ENCODE data around the gene CSGALNACT2. TPM values are rescaled to one million over a fixed set of nuclear protein-coding genes. Genes with fewer than 3 reads are reported as not detected.
"Not testable (repeated sequence)": the region's sequence is repeated elsewhere in the genome, so short reads cannot be mapped to it uniquely, and the experiment has no call there.

Gene CSGALNACT2
- 1.3 TPM in 2 replicates for total RNA-seq (2014; rRNA removed; shearing (Covaris generic))

GRCh38 chr10:43138021-43138756, at the start of gene CSGALNACT2:
CSGALNACT2 (plus strand) TSS chr10:43138445; CDS start chr10:43155150, 16,705 bp downstream.
- DNase-seq (ENCODE audit: low spot score): peak; percentile 81

GRCh38 chr10:43089519-43089918, 48.7 kb upstream of the CSGALNACT2 start:
- DNase-seq (ENCODE audit: low spot score): no peak

- DNase-seq (ENCODE audit: low spot score): no peak
Measured at GRCh38 chr10:43090188-43090587, 48.1 kb upstream of the CSGALNACT2 start.

GRCh38 chr10:43090664-43091063, 47.6 kb upstream of the CSGALNACT2 start:
- DNase-seq (ENCODE audit: low spot score): no peak

GRCh38 chr10:43091846-43092245, 46.4 kb upstream of the CSGALNACT2 start:
- DNase-seq (ENCODE audit: low spot score): no peak

- peak; percentile 3 for DNase-seq (ENCODE audit: low spot score)
Measured at GRCh38 chr10:43093423-43094076, 44.7 kb upstream of the CSGALNACT2 start.

- DNase-seq (ENCODE audit: low spot score): no peak
Measured at GRCh38 chr10:43094085-43094484, 44.2 kb upstream of the CSGALNACT2 start.

GRCh38 chr10:43099339-43099738, 38.9 kb upstream of the CSGALNACT2 start:
- not testable (repeated sequence) for DNase-seq (ENCODE audit: low spot score)

- DNase-seq (ENCODE audit: low spot score): no peak
Measured at GRCh38 chr10:43099928-43100327, 38.3 kb upstream of the CSGALNACT2 start.

- DNase-seq (ENCODE audit: low spot score): no peak
Measured at GRCh38 chr10:43100366-43100765, 37.9 kb upstream of the CSGALNACT2 start.

GRCh38 chr10:43102063-43102828, 36.0 kb upstream of the CSGALNACT2 start:
- no peak for DNase-seq (ENCODE audit: low spot score)

GRCh38 chr10:43105102-43105955, 32.9 kb upstream of the CSGALNACT2 start:
- peak; percentile 59 for DNase-seq (ENCODE audit: low spot score)

GRCh38 chr10:43105956-43106229, 32.4 kb upstream of the CSGALNACT2 start:
- DNase-seq (ENCODE audit: low spot score): no peak

- DNase-seq (ENCODE audit: low spot score): no peak
Measured at GRCh38 chr10:43106256-43107091, 31.8 kb upstream of the CSGALNACT2 start.

GRCh38 chr10:43108951-43109350, 29.3 kb upstream of the CSGALNACT2 start:
- DNase-seq (ENCODE audit: low spot score): no peak

- DNase-seq (ENCODE audit: low spot score): no peak
Measured at GRCh38 chr10:43109671-43110249, 28.5 kb upstream of the CSGALNACT2 start.

- DNase-seq (ENCODE audit: low spot score): no peak
Measured at GRCh38 chr10:43110338-43111071, 27.7 kb upstream of the CSGALNACT2 start.

GRCh38 chr10:43111101-43111500, 27.1 kb upstream of the CSGALNACT2 start:
- no peak for DNase-seq (ENCODE audit: low spot score)

GRCh38 chr10:43111921-43112607, 26.2 kb upstream of the CSGALNACT2 start:
- no peak for DNase-seq (ENCODE audit: low spot score)
